WTC11 (cell line): Measurements from ENCODE around the gene PLEKHA3. TPM values are rescaled to one million over a fixed set of nuclear protein-coding genes. Genes with fewer than 3 reads are reported as not detected.
"Not testable (repeated sequence)": the region's sequence is repeated elsewhere in the genome, so short reads cannot be mapped to it uniquely, and the experiment has no call there.

ENCODE experiments used
- ATAC-seq: fragments of 200-7000 bp; cut with Tn5 transposase; 2 replicates; pipeline ENCODE4 v1.10.0; 2021; ENCODE audit warnings: mild to moderate bottlenecking, moderate library complexity
- CTCF ChIA-PET: fragments of 300-600 bp; sonication (Branson Sonifier 250); formaldehyde crosslinking; loops from one replicate; lab custom pipeline; 2021; ENCODE audit warnings: antibody characterized with exemption; lab: Charles Lee
- POLR2A ChIA-PET: fragments of 350-600 bp; sonication (Branson Sonifier 250); formaldehyde crosslinking; loops from one replicate; lab custom pipeline; 2021; ENCODE audit warnings: antibody characterized with exemption; lab: Charles Lee
- DNase-seq: peaks from one replicate; pipeline ENCODE4 v3.0.0; 2021; ENCODE audit warnings: low spot score
- H3K27ac Mint-ChIP-seq: 2 replicates; pipeline ENCODE4 v1.8.0; 2021; ENCODE audit warnings: mixed read lengths
- H3K27me3 Mint-ChIP-seq: 2 replicates; pipeline ENCODE4 v1.8.0; 2021; ENCODE audit warnings: low read depth, mild to moderate bottlenecking, moderate library complexity, mixed read lengths
- H3K36me3 Mint-ChIP-seq: 2 replicates; pipeline ENCODE4 v1.8.0; 2021; ENCODE audit warnings: mixed read lengths
- H3K4me1 Mint-ChIP-seq: 2 replicates; pipeline ENCODE4 v1.8.0; 2022; ENCODE audit warnings: mixed read lengths
- H3K4me3 Mint-ChIP-seq: 2 replicates; pipeline ENCODE4 v1.8.0; 2021; ENCODE audit warnings: mild to moderate bottlenecking, moderate library complexity, mixed read lengths
- H3K9me3 Mint-ChIP-seq: 2 replicates; pipeline ENCODE4 v1.8.0; 2021; ENCODE audit warnings: mixed read lengths
- AFF4 ChIP-seq: sonication (generic); formaldehyde crosslinking; IDR thresholded peaks from 2 replicates; pipeline ENCODE4 v1.8.1; 2023; ENCODE audit warnings: mild to moderate bottlenecking, missing genetic modification reagents, borderline replicate concordance
- ATF6 ChIP-seq: sonication (generic); formaldehyde crosslinking; IDR thresholded peaks from 2 replicates; pipeline ENCODE4 v1.8.1; 2023; ENCODE audit warnings: mild to moderate bottlenecking, missing genetic modification reagents
- CTCF ChIP-seq: fragments of 200-600 bp; IDR thresholded peaks from 2 replicates; pipeline ENCODE4 v1.8.0; 2022; ENCODE audit warnings: antibody characterized with exemption
- E2F1 ChIP-seq: sonication (generic); formaldehyde crosslinking; IDR thresholded peaks from 2 replicates; pipeline ENCODE4 v1.8.0; 2022; ENCODE audit warnings: mild to moderate bottlenecking, missing genetic modification reagents
- E2F4 ChIP-seq: sonication (generic); formaldehyde crosslinking; IDR thresholded peaks from 2 replicates; pipeline ENCODE4 v1.8.1; 2022; ENCODE audit warnings: low read depth, mild to moderate bottlenecking, moderate library complexity, missing genetic modification reagents, borderline replicate concordance
- FOXJ3 ChIP-seq: sonication (generic); formaldehyde crosslinking; IDR thresholded peaks from 2 replicates; pipeline ENCODE4 v1.9.0; 2021; ENCODE audit warnings: missing genetic modification reagents, mild to moderate bottlenecking, borderline replicate concordance
- GRHL2 ChIP-seq: fragments of 250-450 bp; sonication (Bioruptor Pico); IDR thresholded peaks from 2 replicates; pipeline ENCODE4 v1.8.0; 2022; ENCODE audit warnings: mild to moderate bottlenecking, moderate library complexity; ENCODE audit not compliant: insufficient replicate concordance, severe bottlenecking
- JUN ChIP-seq: sonication (generic); formaldehyde crosslinking; IDR thresholded peaks from 2 replicates; pipeline ENCODE4 v1.8.0; 2023; ENCODE audit warnings: mild to moderate bottlenecking, missing genetic modification reagents
- KAT7 ChIP-seq: sonication (generic); formaldehyde crosslinking; IDR thresholded peaks from 2 replicates; pipeline ENCODE4 v1.8.1; 2023; ENCODE audit warnings: missing genetic modification reagents, mild to moderate bottlenecking, borderline replicate concordance
- PREB ChIP-seq: sonication (generic); formaldehyde crosslinking; IDR thresholded peaks from 2 replicates; pipeline ENCODE4 v1.8.1; 2022; ENCODE audit warnings: mild to moderate bottlenecking, missing genetic modification reagents, moderate library complexity, borderline replicate concordance
- ZBTB21 ChIP-seq: sonication (generic); formaldehyde crosslinking; IDR thresholded peaks from 2 replicates; pipeline ENCODE4 v1.8.1; 2023; ENCODE audit warnings: mild to moderate bottlenecking, missing genetic modification reagents, borderline replicate concordance
- ZNF138 ChIP-seq: sonication (generic); formaldehyde crosslinking; conservative IDR thresholded peaks from 2 replicates; pipeline ENCODE4 v1.8.1; 2022; ENCODE audit warnings: mild to moderate bottlenecking, moderate library complexity, missing genetic modification reagents
- ZNF396 ChIP-seq: fragments of 250-450 bp; sonication (Bioruptor Pico); IDR thresholded peaks from 2 replicates; pipeline ENCODE4 v1.8.0; 2021; ENCODE audit warnings: mild to moderate bottlenecking, moderate library complexity, borderline replicate concordance
- total RNA-seq: library from RNA; stranded (reverse); gene quantifications from 3 replicates; pipeline ENCODE4 v1.2.3, GENCODE V29; 2021

Gene PLEKHA3
- total RNA-seq, 1 experiment from 2014 or later = 18.7 TPM

GRCh38 chr2:178457390-178457886, 22.8 kb upstream of the PLEKHA3 start:
- Mint-ChIP-seq H3K4me3 (no peak overlapping the region), H3K4me1 (peaks cover 6% of the 10 kb centered on the region), H3K27ac (no peak overlapping the region), H3K36me3 (0 out of 2 replicates have a peak, but pooled peaks cover 1% of the 10 kb centered on the region), H3K27me3 (no peaks in the 10 kb centered on the region), H3K9me3 (peaks cover 8% of the 10 kb centered on the region)
- peak; percentile 51 for ATAC-seq
- ChIA-PET CTCF (interaction anchor here (0.6 kb wide), 1 partner anchor 584 kb away, joined by 4 read pairs; no protein-coding TSS in a partner anchor), POLR2A (no interaction called here)
- TF ChIP-seq CTCF = no peak
- no peak for TF ChIP-seq ZNF138 (CRISPR knock-in tag)
- no peak for TF ChIP-seq KAT7 (CRISPR knock-in tag)
- no peak for TF ChIP-seq E2F1 (CRISPR knock-in tag)
- TF ChIP-seq ZNF396 = no peak
- DNase-seq = no peak

GRCh38 chr2:178469219-178469849, 10.9 kb upstream of the PLEKHA3 start:
- no peak for ATAC-seq
- no peaks in the 10 kb centered on the region for H3K4me1 Mint-ChIP-seq
- ChIA-PET CTCF (no interaction called here), POLR2A (no interaction called here)
- TF ChIP-seq ATF6 (CRISPR knock-in tag) (no peak), JUN (CRISPR knock-in tag) (no peak), AFF4 (CRISPR knock-in tag) (no peak), FOXJ3 (CRISPR knock-in tag) (no peak), E2F4 (no peak), ZBTB21 (CRISPR knock-in tag) (no peak), GRHL2 (no peak), PREB (CRISPR knock-in tag) (no peak)
- no peak for DNase-seq
- H3K4me3 Mint-ChIP-seq = no peak overlapping the region
- H3K9me3 Mint-ChIP-seq = no peaks in the 10 kb centered on the region
- no peak overlapping the region for H3K27ac Mint-ChIP-seq
- H3K36me3 Mint-ChIP-seq = no peaks in the 10 kb centered on the region; the same call in 1 of the 2 replicates
- no peaks in the 10 kb centered on the region for H3K27me3 Mint-ChIP-seq

- H3K27me3 Mint-ChIP-seq, H3K9me3 Mint-ChIP-seq, H3K36me3 Mint-ChIP-seq, POLR2A ChIA-PET, H3K4me3 Mint-ChIP-seq, ATAC-seq, H3K27ac Mint-ChIP-seq, CTCF ChIA-PET, H3K4me1 Mint-ChIP-seq, DNase-seq: not testable (repeated sequence)
These were observed 8.9 kb upstream of the PLEKHA3 start for GRCh38 chr2:178471313-178471712.
